H9 (cell line): ENCODE measurements around the gene GNG11. TPM values are rescaled to one million over a fixed set of nuclear protein-coding genes. Genes with fewer than 3 reads are reported as not detected.

ENCODE experiments used
- DNase-seq: peaks from one replicate; pipeline ENCODE4 v3.0.0-alpha.2; 2017
- H2AFZ ChIP-seq: one replicate; pipeline ENCODE4 v1.6.1; 2013; ENCODE audit warnings: mild to moderate bottlenecking, low read length, control low read depth, moderate library complexity
- H2AK5ac ChIP-seq: 2 replicates; pipeline ENCODE4 v1.6.1; 2013; ENCODE audit warnings: low read length, control low read depth, mixed read lengths; ENCODE audit not compliant: insufficient read length
- H2BK120ac ChIP-seq: one replicate; pipeline ENCODE4 v1.6.1; 2013; ENCODE audit warnings: low read depth, mild to moderate bottlenecking, low read length, control low read depth, inconsistent platforms; ENCODE audit not compliant: poor library complexity, severe bottlenecking
- H2BK12ac ChIP-seq: 2 replicates; pipeline ENCODE4 v1.6.1; 2013; ENCODE audit warnings: low read length, control low read depth, mixed read lengths, low read depth; ENCODE audit not compliant: insufficient read length
- H2BK15ac ChIP-seq: 2 replicates; pipeline ENCODE4 v1.6.1; 2013; ENCODE audit warnings: low read depth, low read length, control low read depth
- H2BK20ac ChIP-seq: one replicate; pipeline ENCODE4 v1.6.1; 2013; ENCODE audit warnings: low read depth, mild to moderate bottlenecking, low read length, control low read depth, inconsistent platforms; ENCODE audit not compliant: poor library complexity, severe bottlenecking
- H2BK5ac ChIP-seq: 2 replicates; pipeline ENCODE4 v1.6.1; 2013; ENCODE audit warnings: low read length, control low read depth, mixed read lengths; ENCODE audit not compliant: insufficient read length
- H3K14ac ChIP-seq: 2 replicates; pipeline ENCODE4 v1.6.1; 2013; ENCODE audit warnings: low read length, control low read depth; ENCODE audit not compliant: insufficient read depth
- H3K18ac ChIP-seq: 2 replicates; pipeline ENCODE4 v1.6.1; 2013; ENCODE audit warnings: low read depth, mild to moderate bottlenecking, mixed read lengths, low read length, control low read depth; ENCODE audit not compliant: insufficient read length
- H3K23ac ChIP-seq: 2 replicates; pipeline ENCODE4 v1.6.1; 2013; ENCODE audit warnings: low read length, control low read depth, mixed read lengths, low read depth; ENCODE audit not compliant: insufficient read length
- H3K23me2 ChIP-seq: 2 replicates; pipeline ENCODE4 v1.6.1; 2013; ENCODE audit warnings: low read depth, mild to moderate bottlenecking, mixed read lengths, low read length, control low read depth; ENCODE audit not compliant: insufficient read length, poor library complexity, severe bottlenecking
- H3K27ac ChIP-seq: 2 replicates; pipeline ENCODE4 v1.5.1; 2013; ENCODE audit warnings: low read length, control low read depth, mixed read lengths, low read depth; ENCODE audit not compliant: insufficient read length
- H3K27me3 ChIP-seq: 2 replicates; pipeline ENCODE4 v1.6.1; 2013; ENCODE audit warnings: low read length, control low read depth, inconsistent platforms; ENCODE audit not compliant: insufficient read depth
- H3K4ac ChIP-seq: 2 replicates; pipeline ENCODE4 v1.6.1; 2013; ENCODE audit warnings: low read depth, mild to moderate bottlenecking, control low read depth, inconsistent platforms, low read length, moderate library complexity
- H3K4me1 ChIP-seq: 2 replicates; pipeline ENCODE4 v1.6.1; 2013; ENCODE audit warnings: low read length, control low read depth, inconsistent platforms; ENCODE audit not compliant: insufficient read depth
- H3K4me2 ChIP-seq: 2 replicates; pipeline ENCODE4 v1.6.1; 2013; ENCODE audit warnings: low read length, control low read depth, mixed read lengths; ENCODE audit not compliant: insufficient read length, insufficient read depth
- H3K56ac ChIP-seq: 2 replicates; pipeline ENCODE4 v1.6.1; 2013; ENCODE audit warnings: low read depth, mild to moderate bottlenecking, mixed read lengths, low read length, control low read depth; ENCODE audit not compliant: insufficient read length
- H3K79me1 ChIP-seq: 2 replicates; pipeline ENCODE4 v1.6.1; 2013; ENCODE audit warnings: low read depth, mild to moderate bottlenecking, moderate library complexity, low read length, control low read depth, inconsistent platforms; ENCODE audit not compliant: insufficient read depth, poor library complexity, severe bottlenecking
- H3K79me2 ChIP-seq: 2 replicates; pipeline ENCODE4 v1.6.1; 2013; ENCODE audit warnings: low read length, control low read depth, inconsistent platforms; ENCODE audit not compliant: insufficient read depth
- H3K9ac ChIP-seq: 2 replicates; pipeline ENCODE4 v1.6.1; 2013; ENCODE audit warnings: low read length, control low read depth, mixed read lengths; ENCODE audit not compliant: insufficient read length; ENCODE audit errors: extremely low read depth
- H3K9me3 ChIP-seq: one replicate; pipeline ENCODE4 v1.6.1; 2013; ENCODE audit warnings: low read depth, low read length, inconsistent platforms; ENCODE audit not compliant: control insufficient read depth
- H3T11ph ChIP-seq: one replicate; pipeline ENCODE4 v1.6.1; 2013; ENCODE audit warnings: mild to moderate bottlenecking, low read length, control low read depth, inconsistent platforms
- H4K20me1 ChIP-seq: one replicate; pipeline ENCODE4 v1.6.1; 2013; ENCODE audit not compliant: control insufficient read depth, insufficient read length, insufficient read depth
- H4K5ac ChIP-seq: 2 replicates; pipeline ENCODE4 v1.6.1; 2013; ENCODE audit warnings: low read depth, mild to moderate bottlenecking, mixed read lengths, low read length, control low read depth; ENCODE audit not compliant: insufficient read length
- H4K8ac ChIP-seq: replicated peaks from 2 replicates; pipeline ENCODE4 v1.6.1; 2013; ENCODE audit warnings: low read length, control low read depth, mixed read lengths, low read depth; ENCODE audit not compliant: insufficient read length
- H4K91ac ChIP-seq: 2 replicates; pipeline ENCODE4 v1.6.1; 2013; ENCODE audit warnings: low read depth, mild to moderate bottlenecking, moderate library complexity, mixed read lengths, low read length, control low read depth; ENCODE audit not compliant: insufficient read length
- H3K27ac Mint-ChIP-seq, 3 experiments: 2 replicates in 2 of 3; 3 replicates in 1 of 3; pipeline ENCODE4 v1.8.0; 2020 to 2021; ENCODE audit warnings: mixed read lengths in 3 of 3, mild to moderate bottlenecking in 1 of 3, moderate library complexity in 1 of 3
- H3K27me3 Mint-ChIP-seq: 2 replicates; pipeline ENCODE4 v1.8.0; 2021; ENCODE audit warnings: low read depth, mild to moderate bottlenecking, moderate library complexity, mixed read lengths
- H3K36me3 Mint-ChIP-seq, 3 experiments: 2 replicates in 2 of 3; 3 replicates in 1 of 3; pipeline ENCODE4 v1.8.0; 2020 to 2021; ENCODE audit warnings: low read depth in 3 of 3, mixed read lengths in 3 of 3; ENCODE audit not compliant: insufficient read depth in 1 of 3
- H3K4me1 Mint-ChIP-seq, 2 experiments: 2 replicates each; pipeline ENCODE4 v1.8.0; 2020; ENCODE audit warnings: mixed read lengths in 2 of 2
- H3K4me3 Mint-ChIP-seq, 2 experiments: 2 replicates in 1 of 2; 3 replicates in 1 of 2; pipeline ENCODE4 v1.8.0; 2020 to 2021; ENCODE audit warnings: mild to moderate bottlenecking in 2 of 2, mixed read lengths in 2 of 2, moderate library complexity in 1 of 2
- H3K9me3 Mint-ChIP-seq, 2 experiments: 2 replicates in 1 of 2; 3 replicates in 1 of 2; pipeline ENCODE4 v1.8.0; 2020; ENCODE audit warnings: mild to moderate bottlenecking in 2 of 2, mixed read lengths in 2 of 2, moderate library complexity in 1 of 2
- CTCF ChIP-seq: fragments of 200-600 bp; sonication (generic); conservative IDR thresholded peaks from 3 replicates; pipeline ENCODE4 v1.8.0; 2021; ENCODE audit warnings: antibody characterized with exemption, mild to moderate bottlenecking
- WGBS: extraction: QIAGEN DNeasy Blood & Tissue Kit; methylation state at CpG from one replicate; pipeline ENCODE4 v1.1.7; 2013; ENCODE audit warnings: missing lambda C conversion rate, low lambda C conversion rate, mixed read lengths; ENCODE audit not compliant: insufficient read length; ENCODE audit errors: extremely low coverage; 5-methylcytosine and 5-hydroxymethylcytosine counted together
- total RNA-seq: library from RNA; stranded (reverse); gene quantifications from 2 replicates; pipeline ENCODE4 v1.2.1, GENCODE V29; 2021

Gene GNG11
- total RNA-seq, 1 experiment from 2014 or later = 0.68 TPM

DNA sequence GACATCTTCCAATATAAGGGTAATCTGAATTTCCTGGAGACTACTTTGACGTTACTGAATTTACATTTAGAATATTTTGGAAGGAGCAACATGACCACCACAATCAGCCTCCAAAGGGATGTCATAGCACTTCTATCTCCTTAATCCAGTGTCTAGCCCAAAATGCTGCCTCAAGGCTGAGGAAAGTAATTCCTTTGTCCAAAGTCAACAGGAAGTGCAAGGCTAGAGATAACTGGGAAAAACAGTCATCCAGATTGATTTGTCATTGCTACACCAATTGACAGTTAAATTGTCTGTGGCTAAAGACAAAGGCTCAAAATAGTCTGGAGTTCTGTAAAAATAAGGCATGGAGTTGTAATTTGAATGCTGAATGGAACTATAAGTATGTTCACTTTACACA is 27.1 kb upstream of the GNG11 start:
- DNase-seq = no peak
- H3K9me3 Mint-ChIP-seq = peaks cover 0 to 2% of the 10 kb centered on the region in 2 experiments; a peak in 1 of 5 replicates
- WGBS = no CpG with 5 or more reads among the region's 1 CpG

More for the DNA sequence above, 27.1 kb upstream of the GNG11 start:
- Histone ChIP-seq H3K23ac (no peak overlapping the region), H2BK5ac (no peak overlapping the region), H3K27ac (no peak overlapping the region), H4K8ac (no peak overlapping the region), H3K4ac (no peak overlapping the region), H2AFZ (no peak overlapping the region), H3K4me2 (no peak overlapping the region), H3K18ac (no peak overlapping the region), H3K27me3 (peaks cover 2% of the 10 kb centered on the region), H2BK15ac (no peak overlapping the region), H3K23me2 (peaks cover 10% of the 10 kb centered on the region), H2BK12ac (no peak overlapping the region), H3K56ac (no peak overlapping the region), H3K4me1 (no peaks in the 10 kb centered on the region), H3K79me2 (no peaks in the 10 kb centered on the region), H2BK120ac (no peak overlapping the region), H4K20me1 (no peaks in the 10 kb centered on the region), H3K9ac (no peak overlapping the region), H2BK20ac (no peak overlapping the region), H2AK5ac (no peak overlapping the region), H3K79me1 (no peaks in the 10 kb centered on the region), H3T11ph (no peak overlapping the region), H4K91ac (no peak overlapping the region), H3K9me3 (no peaks in the 10 kb centered on the region), H4K5ac (no peak overlapping the region), H3K14ac (no peak overlapping the region)
- no peak overlapping the region for H3K27ac Mint-ChIP-seq
- H3K36me3 Mint-ChIP-seq = no peaks in the 10 kb centered on the region
- peaks cover 6 to 7% of the 10 kb centered on the region in 2 experiments; a peak in 2 of 4 replicates for H3K4me1 Mint-ChIP-seq
- TF ChIP-seq CTCF = no peak
- H3K27me3 Mint-ChIP-seq = peaks cover 39% of the 10 kb centered on the region
- no peak overlapping the region for H3K4me3 Mint-ChIP-seq
